ENCODE results near the gene MICAL3. TPM values are rescaled to one million over a fixed set of nuclear protein-coding genes. Genes with fewer than 3 reads are reported as not detected.

MICAL3 gene
- total RNA-seq, 1 experiment from 2014 or later = 23.7 TPM

GRCh38 chr22:17804331-17805080 lies 219.9 kb downstream of the MICAL3 start:
- Histone ChIP-seq H4K20me1 (ENCODE audit: low read length) (no peaks in the 10 kb centered on the region), H3K79me2 (ENCODE audit: low read length) (no peaks in the 10 kb centered on the region), H3K36me3 (ENCODE audit: low read depth, low read length) (no peaks in the 10 kb centered on the region; the same call in 1 of the 2 replicates), H3K4me3 (ENCODE audit: low read length) (no peak overlapping the region), H3K4me1 (ENCODE audit: insufficient read depth, low read length) (no peaks in the 10 kb centered on the region), H3K27me3 (ENCODE audit: low read length) (no peaks in the 10 kb centered on the region), H2AFZ (ENCODE audit: low read length) (no peak overlapping the region), H3K9ac (ENCODE audit: low read length) (no peak overlapping the region), H3K9me3 (ENCODE audit: low read length) (no peaks in the 10 kb centered on the region), H3K9me2 (replicated peaks; ENCODE audit: low read length) (no peaks in the 10 kb centered on the region), H3K4me2 (ENCODE audit: low read length) (no peak overlapping the region), H3K27ac (ENCODE audit: low read length) (no peak overlapping the region), H3F3A (ENCODE audit: low read length, unreplicated experiment) (no peaks in the 10 kb centered on the region)
- ATAC-seq (no peak), DNase-seq (no peak)
- CTCF ChIA-PET = no interaction called here
- no TSS peak for BruUV-seq (replicated peaks)
- POLR2A ChIA-PET (ENCODE audit: unreplicated experiment) = no interaction called here
- TF ChIP-seq, protein P1, sequence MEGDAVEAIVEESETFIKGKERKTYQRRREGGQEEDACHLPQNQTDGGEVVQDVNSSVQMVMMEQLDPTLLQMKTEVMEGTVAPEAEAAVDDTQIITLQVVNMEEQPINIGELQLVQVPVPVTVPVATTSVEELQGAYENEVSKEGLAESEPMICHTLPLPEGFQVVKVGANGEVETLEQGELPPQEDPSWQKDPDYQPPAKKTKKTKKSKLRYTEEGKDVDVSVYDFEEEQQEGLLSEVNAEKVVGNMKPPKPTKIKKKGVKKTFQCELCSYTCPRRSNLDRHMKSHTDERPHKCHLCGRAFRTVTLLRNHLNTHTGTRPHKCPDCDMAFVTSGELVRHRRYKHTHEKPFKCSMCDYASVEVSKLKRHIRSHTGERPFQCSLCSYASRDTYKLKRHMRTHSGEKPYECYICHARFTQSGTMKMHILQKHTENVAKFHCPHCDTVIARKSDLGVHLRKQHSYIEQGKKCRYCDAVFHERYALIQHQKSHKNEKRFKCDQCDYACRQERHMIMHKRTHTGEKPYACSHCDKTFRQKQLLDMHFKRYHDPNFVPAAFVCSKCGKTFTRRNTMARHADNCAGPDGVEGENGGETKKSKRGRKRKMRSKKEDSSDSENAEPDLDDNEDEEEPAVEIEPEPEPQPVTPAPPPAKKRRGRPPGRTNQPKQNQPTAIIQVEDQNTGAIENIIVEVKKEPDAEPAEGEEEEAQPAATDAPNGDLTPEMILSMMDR (conservative IDR thresholded peaks at IDR 0.05; ENCODE audit: low read depth, low read length) = no peak
- TF ChIP-seq EZH2 (IDR thresholded peaks at IDR 0.05; ENCODE audit: low read length, unreplicated experiment) = no peak
- TF ChIP-seq EZH2phosphoT487 (IDR thresholded peaks at IDR 0.05; ENCODE audit: borderline replicate concordance, low read length) = no peak
- intact Hi-C loops (cut with micrococcal nuclease) = no loop called here

GRCh38 chr22:17803609-17804270 lies 220.6 kb downstream of the MICAL3 start:
- POLR2A ChIA-PET (ENCODE audit: unreplicated experiment) = no interaction called here
- no peak overlapping the region for H3K27ac ChIP-seq (ENCODE audit: low read length)
- CTCF ChIA-PET = no interaction called here
- intact Hi-C loops (cut with micrococcal nuclease) = no loop called here
- H3K9me2 ChIP-seq (replicated peaks; ENCODE audit: low read length) = no peaks in the 10 kb centered on the region
- H3K9me3 ChIP-seq (ENCODE audit: low read length) = no peaks in the 10 kb centered on the region
- H2AFZ ChIP-seq (ENCODE audit: low read length) = no peak overlapping the region
- H4K20me1 ChIP-seq (ENCODE audit: low read length) = no peaks in the 10 kb centered on the region
- BruUV-seq (replicated peaks) = no TSS peak
- H3F3A ChIP-seq (ENCODE audit: low read length, unreplicated experiment) = no peaks in the 10 kb centered on the region
- H3K27me3 ChIP-seq (ENCODE audit: low read length) = no peaks in the 10 kb centered on the region
- ATAC-seq (no peak), DNase-seq (no peak)
- no peak overlapping the region for H3K4me3 ChIP-seq (ENCODE audit: low read length)
- H3K79me2 ChIP-seq (ENCODE audit: low read length) = no peaks in the 10 kb centered on the region
- TF ChIP-seq, protein P1 (conservative IDR thresholded peaks at IDR 0.05; ENCODE audit: low read depth, low read length) = no peak
- TF ChIP-seq EZH2phosphoT487 (IDR thresholded peaks at IDR 0.05; ENCODE audit: borderline replicate concordance, low read length) (no peak), EZH2 (IDR thresholded peaks at IDR 0.05; ENCODE audit: low read length, unreplicated experiment) (no peak)
- no peak overlapping the region for H3K9ac ChIP-seq (ENCODE audit: low read length)
- no peaks in the 10 kb centered on the region; the same call in 1 of the 2 replicates for H3K36me3 ChIP-seq (ENCODE audit: low read depth, low read length)
- H3K4me1 ChIP-seq (ENCODE audit: insufficient read depth, low read length) = no peaks in the 10 kb centered on the region
- no peak overlapping the region for H3K4me2 ChIP-seq (ENCODE audit: low read length)

DNA sequence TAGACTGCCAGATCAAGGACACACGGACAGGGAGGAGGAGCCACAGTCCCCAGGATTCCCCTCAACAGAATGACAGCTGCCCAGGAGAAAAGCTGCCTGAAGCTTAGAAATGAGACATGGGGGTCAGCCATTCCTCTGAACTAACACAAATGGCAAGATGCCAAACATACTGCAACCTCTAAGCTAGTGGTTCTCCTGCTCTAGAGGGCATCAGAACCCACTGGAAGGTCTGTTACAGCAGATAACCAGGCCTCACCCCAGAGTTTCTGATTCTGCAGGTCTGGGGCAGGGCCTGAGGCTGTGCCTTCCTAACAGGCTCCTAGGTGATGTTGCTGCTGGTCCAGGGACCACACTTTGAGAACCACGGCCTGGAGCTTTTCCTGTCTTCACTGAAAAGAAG lies 221.5 kb downstream of the MICAL3 start:
- ATAC-seq = no peak
- H3F3A ChIP-seq (ENCODE audit: low read length, unreplicated experiment) = no peaks in the 10 kb centered on the region

More for the DNA sequence above, 221.5 kb downstream of the MICAL3 start:
- Histone ChIP-seq H3K9me2 (replicated peaks; ENCODE audit: low read length) (no peaks in the 10 kb centered on the region), H3K36me3 (ENCODE audit: low read depth, low read length) (no peaks in the 10 kb centered on the region; the same call in 1 of the 2 replicates), H3K9ac (ENCODE audit: low read length) (no peak overlapping the region), H3K79me2 (ENCODE audit: low read length) (no peaks in the 10 kb centered on the region), H4K20me1 (ENCODE audit: low read length) (no peaks in the 10 kb centered on the region), H2AFZ (ENCODE audit: low read length) (no peak overlapping the region), H3K9me3 (ENCODE audit: low read length) (no peaks in the 10 kb centered on the region), H3K4me1 (ENCODE audit: insufficient read depth, low read length) (no peaks in the 10 kb centered on the region), H3K27me3 (ENCODE audit: low read length) (no peaks in the 10 kb centered on the region), H3K4me3 (ENCODE audit: low read length) (no peak overlapping the region), H3K4me2 (ENCODE audit: low read length) (no peak overlapping the region), H3K27ac (ENCODE audit: low read length) (no peak overlapping the region)
- TF ChIP-seq EZH2phosphoT487 (IDR thresholded peaks at IDR 0.05; ENCODE audit: borderline replicate concordance, low read length) (no peak), EZH2 (IDR thresholded peaks at IDR 0.05; ENCODE audit: low read length, unreplicated experiment) (no peak)
- TF ChIP-seq, protein P1 (conservative IDR thresholded peaks at IDR 0.05; ENCODE audit: low read depth, low read length) = no peak
- BruUV-seq (replicated peaks) = no TSS peak
- intact Hi-C loops (cut with micrococcal nuclease) = no loop called here
- ChIA-PET POLR2A (ENCODE audit: unreplicated experiment) (no interaction called here), CTCF (no interaction called here)
- DNase-seq = no peak
